GM18907 (cell line): ENCODE measurements around the gene IRGQ.

Source experiments
- ATAC-seq: cut with Tn5 transposase; IDR thresholded peaks from one replicate; pipeline ENCODE4 v1.9.1; 2021; ENCODE audit warnings: mild to moderate bottlenecking, moderate library complexity; ENCODE audit not compliant: unreplicated experiment

The IRGQ gene

GRCh38 chr19:43545276-43545675 lies 50.7 kb downstream of the IRGQ start:
- no peak for ATAC-seq

GRCh38 chr19:43544077-43544476 lies 51.9 kb downstream of the IRGQ start:
- ATAC-seq = no peak

GRCh38 chr19:43541920-43542650 lies 53.8 kb downstream of the IRGQ start:
- no peak for ATAC-seq

- no peak for ATAC-seq
These were observed 55.6 kb downstream of the IRGQ start for GRCh38 chr19:43540381-43540780.

- no peak for ATAC-seq
These were observed 57.0 kb downstream of the IRGQ start for GRCh38 chr19:43538922-43539321.

- ATAC-seq = no peak
These were observed 60.8 kb downstream of the IRGQ start for GRCh38 chr19:43534816-43535761.
